DOHH2 (cell line): Measurements from ENCODE around the gene PWP1.
A peak's percentile ranks its signal among the peaks of the same experiment; 100 is the strongest.

Experiments
- H3F3A ChIP-seq: fragments of 200-600 bp; sonication (generic), shearing (Covaris generic); 2 replicates; pipeline ENCODE4 v1.6.0; 2016; ENCODE audit warnings: antibody characterized with exemption, mild to moderate bottlenecking; ENCODE audit not compliant: control insufficient read depth, insufficient read depth
- H3K27ac ChIP-seq: fragments of 200-600 bp; sonication (generic); 2 replicates; pipeline ENCODE4 v1.5.1; 2014; ENCODE audit warnings: low read depth, mild to moderate bottlenecking, low read length, moderate library complexity
- H3K27me3 ChIP-seq: fragments of 200-600 bp; sonication (generic); 2 replicates; pipeline ENCODE4 v1.6.1; 2014; ENCODE audit warnings: mild to moderate bottlenecking, low read length, mixed read lengths; ENCODE audit not compliant: control insufficient read depth
- H3K36me3 ChIP-seq: fragments of 200-600 bp; sonication (generic); 2 replicates; pipeline ENCODE4 v1.6.1; 2014; ENCODE audit warnings: mild to moderate bottlenecking, low read length, moderate library complexity, mixed read lengths; ENCODE audit not compliant: control insufficient read depth
- H3K4me1 ChIP-seq: fragments of 200-600 bp; sonication (generic); 2 replicates; pipeline ENCODE4 v1.6.1; 2014; ENCODE audit warnings: mild to moderate bottlenecking, low read length, mixed read lengths; ENCODE audit not compliant: control insufficient read depth
- H3K4me2 ChIP-seq: fragments of 200-600 bp; sonication (generic); 2 replicates; pipeline ENCODE4 v1.6.0; 2014; ENCODE audit warnings: mild to moderate bottlenecking, low read length, moderate library complexity
- H3K4me3 ChIP-seq: fragments of 200-600 bp; sonication (generic); 2 replicates; pipeline ENCODE4 v1.5.1; 2014; ENCODE audit warnings: mild to moderate bottlenecking, low read length, mixed read lengths
- H3K79me2 ChIP-seq: fragments of 200-600 bp; sonication (generic); 2 replicates; pipeline ENCODE4 v1.6.1; 2014; ENCODE audit warnings: mild to moderate bottlenecking, low read length, mixed read lengths; ENCODE audit not compliant: control insufficient read depth
- H3K9me2 ChIP-seq: fragments of 200-600 bp; sonication (generic); replicated peaks from 2 replicates; pipeline ENCODE4 v1.6.1; 2014; ENCODE audit warnings: mild to moderate bottlenecking, low read length, mixed read lengths; ENCODE audit not compliant: control insufficient read depth
- H3K9me3 ChIP-seq: fragments of 200-600 bp; sonication (generic); 2 replicates; pipeline ENCODE4 v1.6.1; 2014; ENCODE audit warnings: antibody characterized with exemption, low read length, mixed read lengths; ENCODE audit not compliant: control insufficient read depth, insufficient read depth
- H4K20me1 ChIP-seq: fragments of 200-600 bp; sonication (generic); 2 replicates; pipeline ENCODE4 v1.6.0; 2014; ENCODE audit warnings: low read depth, mild to moderate bottlenecking, antibody characterized with exemption, low read length, moderate library complexity; ENCODE audit not compliant: control insufficient read depth, insufficient read depth
- CTCF ChIP-seq: fragments of 200-600 bp; sonication (generic); IDR thresholded peaks from one replicate; pipeline ENCODE4 v1.5.1; 2014; ENCODE audit warnings: antibody characterized with exemption, mild to moderate bottlenecking, low read depth, low read length; ENCODE audit not compliant: poor library complexity, severe bottlenecking
- EZH2phosphoT487 ChIP-seq: fragments of 200-600 bp; sonication (generic); IDR thresholded peaks from 2 replicates; pipeline ENCODE4 v1.6.1; 2017; ENCODE audit warnings: borderline replicate concordance, mild to moderate bottlenecking, antibody characterized with exemption, low read length, moderate library complexity, mixed read lengths

Gene PWP1

GRCh38 chr12:107749083-107749482 lies 63.5 kb downstream of the PWP1 start:
- H3F3A ChIP-seq = no peaks in the 10 kb centered on the region
- TF ChIP-seq EZH2phosphoT487 (no peak), CTCF (no peak)
- no peak overlapping the region for H3K4me3 ChIP-seq
- no peaks in the 10 kb centered on the region for H3K9me2 ChIP-seq
- no peaks in the 10 kb centered on the region; the same call in 1 of the 2 replicates for H4K20me1 ChIP-seq
- H3K9me3 ChIP-seq = no peaks in the 10 kb centered on the region
- peaks cover 82% of the 10 kb centered on the region for H3K36me3 ChIP-seq
- no peak overlapping the region for H3K27ac ChIP-seq
- H3K27me3 ChIP-seq = no peaks in the 10 kb centered on the region
- no peak overlapping the region for H3K4me2 ChIP-seq
- peaks cover 43% of the 10 kb centered on the region for H3K79me2 ChIP-seq
- H3K4me1 ChIP-seq = no peaks in the 10 kb centered on the region

- peaks cover 8% of the 10 kb centered on the region for H4K20me1 ChIP-seq
- H3K27me3 ChIP-seq = no peaks in the 10 kb centered on the region
- peaks cover 56% of the 10 kb centered on the region for H3K36me3 ChIP-seq
- H3K4me3 ChIP-seq = peak overlapping the region; percentile 83
- no peaks in the 10 kb centered on the region for H3K9me2 ChIP-seq
- peaks cover 42% of the 10 kb centered on the region for H3K79me2 ChIP-seq
- no peaks in the 10 kb centered on the region for H3K9me3 ChIP-seq
- peaks cover 23% of the 10 kb centered on the region for H3K4me1 ChIP-seq
- H3K4me2 ChIP-seq = peak overlapping the region; percentile 81
- H3K27ac ChIP-seq = peak overlapping the region; percentile 42
- TF ChIP-seq CTCF = no peak
- TF ChIP-seq EZH2phosphoT487 = no peak
- H3F3A ChIP-seq = no peaks in the 10 kb centered on the region
Measured at GRCh38 chr12:107759410-107759809, 73.8 kb downstream of the PWP1 start.

DNA sequence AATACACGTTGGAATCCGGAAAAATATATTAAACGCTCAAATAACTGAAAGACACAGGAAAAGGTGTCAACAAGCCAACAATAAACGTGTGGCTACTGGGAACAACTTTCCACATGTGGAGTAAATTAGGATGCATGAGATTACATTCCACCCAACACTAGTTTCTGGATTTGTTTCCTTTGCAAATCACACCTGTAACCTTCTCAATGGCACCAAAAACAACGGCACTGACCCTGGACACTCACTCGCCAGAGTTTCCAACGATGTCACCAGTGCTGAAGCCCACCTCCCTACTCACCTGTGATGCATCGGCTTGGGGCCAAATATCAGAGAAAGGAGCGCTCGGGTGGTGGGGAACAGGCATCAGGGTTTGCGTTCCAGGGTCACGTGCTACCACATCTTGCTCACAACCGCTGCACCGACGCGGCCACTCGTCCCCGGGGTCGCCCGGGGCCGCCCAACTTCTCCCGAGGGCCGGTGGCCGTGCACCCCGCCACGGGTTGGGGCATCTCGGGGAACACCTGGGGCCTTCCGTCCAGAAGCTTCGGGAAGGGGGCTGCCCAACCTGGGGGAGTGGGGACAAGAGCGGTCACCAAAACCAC lies 74.7 kb downstream of the PWP1 start:
- peak overlapping the region; percentile 81 for H3K4me2 ChIP-seq
- H3K4me3 ChIP-seq = peak overlapping the region; percentile 83
- peak overlapping the region; percentile 42 for H3K27ac ChIP-seq
- H3K36me3 ChIP-seq = peaks cover 49% of the 10 kb centered on the region
- peaks cover 42% of the 10 kb centered on the region for H3K79me2 ChIP-seq
- no peaks in the 10 kb centered on the region for H3F3A ChIP-seq
- peaks cover 8% of the 10 kb centered on the region for H4K20me1 ChIP-seq
- no peaks in the 10 kb centered on the region for H3K9me3 ChIP-seq
- peaks cover 23% of the 10 kb centered on the region for H3K4me1 ChIP-seq
- H3K27me3 ChIP-seq = no peaks in the 10 kb centered on the region
- H3K9me2 ChIP-seq = no peaks in the 10 kb centered on the region
- TF ChIP-seq EZH2phosphoT487 = no peak
- no peak for TF ChIP-seq CTCF
